Hepatocyte (in vitro differentiated cells): Measurements from ENCODE around the gene NXT1.

Source experiments
- CTCF ChIP-seq: fragments of 200-600 bp; sonication (generic); IDR thresholded peaks from 2 replicates; pipeline ENCODE4 v1.5.1; 2016; ENCODE audit warnings: antibody characterized with exemption, mild to moderate bottlenecking; ENCODE audit not compliant: poor library complexity
- EZH2phosphoT487 ChIP-seq: fragments of 200-600 bp; sonication (generic); IDR thresholded peaks from one replicate; pipeline ENCODE4 v1.6.1; 2018; ENCODE audit warnings: antibody characterized with exemption, mild to moderate bottlenecking, low read depth, moderate library complexity; ENCODE audit not compliant: unreplicated experiment, severe bottlenecking

GRCh38 chr20:23309781-23310180 lies 40.8 kb upstream of the NXT1 start:
- TF ChIP-seq CTCF = no peak
- TF ChIP-seq EZH2phosphoT487 = no peak
